ENCODE measurements around the gene STARD3NL.
"Not testable (repeated sequence)": the region's sequence is repeated elsewhere in the genome, so short reads cannot be mapped to it uniquely, and the experiment has no call there.

- not testable (repeated sequence) for TF ChIP-seq YY1 (IDR thresholded peaks at IDR 0.05; ENCODE audit: insufficient read depth, insufficient read length); SUZ12 (IDR thresholded peaks at IDR 0.05; ENCODE audit: extremely low read depth, insufficient read depth, insufficient read length); ZNF274 (IDR thresholded peaks at IDR 0.05; ENCODE audit: low read depth, low read length)
Observed at GRCh38 chr7:38249849-38250248, 71.8 kb downstream of the STARD3NL start.
